Brain microvascular endothelial cell (primary cell): Measurements from ENCODE around the gene MDGA2.
"Not testable (repeated sequence)": the region's sequence is repeated elsewhere in the genome, so short reads cannot be mapped to it uniquely, and the experiment has no call there.

ENCODE experiments used
- DNase-seq: peaks from one replicate; pipeline ENCODE4 v3.0.0-alpha.2; 2020
- H3K27ac ChIP-seq: fragments of 250-450 bp; sonication (Bioruptor Pico); 2 replicates; pipeline ENCODE4 v1.5.1; 2020; ENCODE audit warnings: mild to moderate bottlenecking, moderate library complexity
- H3K27me3 ChIP-seq: fragments of 250-450 bp; sonication (Bioruptor Pico); replicated peaks from 2 replicates; pipeline ENCODE4 v1.5.1; 2020; ENCODE audit warnings: mild to moderate bottlenecking
- H3K36me3 ChIP-seq: fragments of 250-450 bp; sonication (Bioruptor Pico); replicated peaks from 2 replicates; pipeline ENCODE4 v1.5.1; 2020; ENCODE audit warnings: mild to moderate bottlenecking
- H3K4me3 ChIP-seq: 2 replicates; pipeline ENCODE4 v1.5.1; 2011; ENCODE audit warnings: low read depth, mild to moderate bottlenecking, control low read depth, low read length, moderate library complexity
- CTCF ChIP-seq: IDR thresholded peaks from 2 replicates; pipeline ENCODE4 v1.5.1; 2011; ENCODE audit warnings: low read depth, mild to moderate bottlenecking, moderate library complexity, low read length, control low read depth, inconsistent platforms; ENCODE audit errors: missing control alignments
- in situ Hi-C: cut with HindIII; loops from 2 replicates; pipeline ENCODE4 v1.10.0; 2017; ENCODE audit warnings: low sequenced_read_pairs, low pct_ligation_motif_present

The MDGA2 gene

GRCh38 chr14:47186486-47186885 is 488.9 kb downstream of the MDGA2 start:
- no peaks in the 10 kb centered on the region for H3K27me3 ChIP-seq
- in situ Hi-C loops, result no loop called here

GRCh38 chr14:47179906-47180305 is 495.5 kb downstream of the MDGA2 start:
- TF ChIP-seq CTCF, result no peak
- no peak overlapping the region for H3K27ac ChIP-seq
- no peaks in the 10 kb centered on the region for H3K36me3 ChIP-seq
- in situ Hi-C loops, result no loop called here
- no peak overlapping the region for H3K4me3 ChIP-seq
- no peaks in the 10 kb centered on the region for H3K27me3 ChIP-seq
- no peak for DNase-seq

More at GRCh38 chr14:47186486-47186885, 488.9 kb downstream of the MDGA2 start:
- no peak for DNase-seq
- TF ChIP-seq CTCF, result no peak
- no peaks in the 10 kb centered on the region for H3K36me3 ChIP-seq
- no peak overlapping the region for H3K27ac ChIP-seq
- no peak overlapping the region for H3K4me3 ChIP-seq

- H3K27ac ChIP-seq, H3K4me3 ChIP-seq, in situ Hi-C loops, H3K27me3 ChIP-seq, H3K36me3 ChIP-seq, DNase-seq: not testable (repeated sequence)
Measured at GRCh38 chr14:47171896-47172295, 503.5 kb downstream of the MDGA2 start.

- H3K27me3 ChIP-seq, result no peaks in the 10 kb centered on the region
- no peaks in the 10 kb centered on the region for H3K36me3 ChIP-seq
- no peak overlapping the region for H3K27ac ChIP-seq
- no peak for TF ChIP-seq CTCF
- H3K4me3 ChIP-seq, result no peak overlapping the region
- in situ Hi-C loops, result no loop called here
- DNase-seq, result no peak
Measured at GRCh38 chr14:47167402-47167801, 508.0 kb downstream of the MDGA2 start.

- Histone ChIP-seq H3K4me3 (no peak overlapping the region), H3K27ac (no peak overlapping the region), H3K36me3 (no peaks in the 10 kb centered on the region), H3K27me3 (no peaks in the 10 kb centered on the region)
- no peak for DNase-seq
- no peak for TF ChIP-seq CTCF
- in situ Hi-C loops, result no loop called here
Measured at GRCh38 chr14:47155395-47155794, 520.0 kb downstream of the MDGA2 start.

GRCh38 chr14:47154276-47154797 is 521.1 kb downstream of the MDGA2 start:
- Histone ChIP-seq H3K4me3 (no peak overlapping the region), H3K27ac (no peak overlapping the region)
- in situ Hi-C loops, result no loop called here

More at GRCh38 chr14:47154276-47154797, 521.1 kb downstream of the MDGA2 start:
- Histone ChIP-seq H3K27me3 (no peaks in the 10 kb centered on the region), H3K36me3 (no peaks in the 10 kb centered on the region)
- DNase-seq, result no peak
- TF ChIP-seq CTCF, result no peak
